ENCODE results near the gene AP2B1. TPM values are rescaled to one million over a fixed set of nuclear protein-coding genes. Genes with fewer than 3 reads are reported as not detected.

AP2B1 gene
- total and polyA plus RNA-seq, 4 donors = 8.7 to 55.6 (median 22.3) TPM

- 14% methylated on average over 7 of the region's 7 CpGs for WGBS
- H3K4me3 ChIP-seq (ENCODE audit: low read depth in 1 of 3, low read length in 3 of 3) = no peak overlapping the region
- no peaks in the 10 kb centered on the region for H3K27me3 ChIP-seq (ENCODE audit: control insufficient read depth in 4 of 4, insufficient read depth in 4 of 4, low read length in 3 of 4)
- H3K4me1 ChIP-seq (ENCODE audit: control insufficient read depth in 4 of 4, insufficient read depth in 4 of 4, low read length in 3 of 4) = peaks cover 0 to 41% (median 36%) of the 10 kb centered on the region in 4 donors
- DNase-seq (ENCODE audit: low spot score) = no peak
- peak overlapping the region in 1 of 2 donors; percentile 17 for H3K9ac ChIP-seq (ENCODE audit: low read depth in 1 of 2, low read length in 2 of 2)
- no peaks in the 10 kb centered on the region for H3K9me3 ChIP-seq (ENCODE audit: control insufficient read depth in 4 of 4, low read length in 3 of 4)
- peak overlapping the region; percentile 31 to 59 for H3K27ac ChIP-seq (ENCODE audit: low read depth in 1 of 2, low read length in 2 of 2)
- peaks cover 0 to 6% (median 2%) of the 10 kb centered on the region in 4 donors for H3K36me3 ChIP-seq (ENCODE audit: control insufficient read depth in 4 of 4, insufficient read depth in 3 of 4, low read depth in 1 of 4, low read length in 3 of 4)
- TF ChIP-seq SP1 (IDR thresholded peaks at IDR 0.05) = peak; percentile 80
- TF ChIP-seq MAX (IDR thresholded peaks at IDR 0.05) = peak; percentile 46
- TF ChIP-seq HNF4G (IDR thresholded peaks at IDR 0.05) = peak; percentile 53
- peak; percentile 40 to 63 for TF ChIP-seq JUND (IDR thresholded peaks at IDR 0.05)
- TF ChIP-seq FOXA1 (IDR thresholded peaks at IDR 0.05) = no peak
- TF ChIP-seq CTCF (IDR thresholded peaks at IDR 0.05; ENCODE audit: low read depth, low read length, missing input control) = no peak
- peak; percentile 28 for TF ChIP-seq ZBTB33 (IDR thresholded peaks at IDR 0.05)
- TF ChIP-seq YY1 (IDR thresholded peaks at IDR 0.05) = peak; percentile 84
- no peak for TF ChIP-seq FOXA2 (IDR thresholded peaks at IDR 0.05)
- TF ChIP-seq GABPA (IDR thresholded peaks at IDR 0.05 in 1 of 2, conservative IDR thresholded peaks at IDR 0.05 in 1 of 2) = peak in 1 of 2 donors; percentile 21
- peak in 1 of 2 donors; percentile 46 for TF ChIP-seq RAD21 (IDR thresholded peaks at IDR 0.05)
- TF ChIP-seq NR2F2 (IDR thresholded peaks at IDR 0.05) = peak; percentile 69
- no peak for TF ChIP-seq TAF1 (conservative IDR thresholded peaks at IDR 0.05)
- peak; percentile 30 for TF ChIP-seq REST (IDR thresholded peaks at IDR 0.05)
- peak; percentile 85 to 87 for TF ChIP-seq RXRA (IDR thresholded peaks at IDR 0.05)
- TF ChIP-seq ATF3 (IDR thresholded peaks at IDR 0.05) = peak; percentile 54
- peak in 1 of 2 donors; percentile 54 for TF ChIP-seq EGR1 (IDR thresholded peaks at IDR 0.05; ENCODE audit: low read depth in 2 of 2)
- TF ChIP-seq HNF4A (conservative IDR thresholded peaks at IDR 0.05) = peak; percentile 81 to 89
Observed at GRCh38 chr17:35713069-35713728, 126.1 kb downstream of the AP2B1 start.

Data from liver (tissue), 9 donors.